NCI-H128 (cell line): ENCODE data around the gene FRAT2.

Experiments used
- DNase-seq: peaks from one replicate; lab custom pipeline; 2025; ENCODE audit not compliant: unreplicated experiment; lab: John Stamatoyannopoulos, UW

FRAT2 gene, protein sequence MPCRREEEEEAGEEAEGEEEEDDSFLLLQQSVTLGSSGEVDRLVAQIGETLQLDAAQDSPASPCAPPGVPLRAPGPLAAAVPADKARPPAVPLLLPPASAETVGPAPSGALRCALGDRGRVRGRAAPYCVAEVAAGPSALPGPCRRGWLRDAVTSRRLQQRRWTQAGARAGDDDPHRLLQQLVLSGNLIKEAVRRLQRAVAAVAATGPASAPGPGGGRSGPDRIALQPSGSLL

DNA sequence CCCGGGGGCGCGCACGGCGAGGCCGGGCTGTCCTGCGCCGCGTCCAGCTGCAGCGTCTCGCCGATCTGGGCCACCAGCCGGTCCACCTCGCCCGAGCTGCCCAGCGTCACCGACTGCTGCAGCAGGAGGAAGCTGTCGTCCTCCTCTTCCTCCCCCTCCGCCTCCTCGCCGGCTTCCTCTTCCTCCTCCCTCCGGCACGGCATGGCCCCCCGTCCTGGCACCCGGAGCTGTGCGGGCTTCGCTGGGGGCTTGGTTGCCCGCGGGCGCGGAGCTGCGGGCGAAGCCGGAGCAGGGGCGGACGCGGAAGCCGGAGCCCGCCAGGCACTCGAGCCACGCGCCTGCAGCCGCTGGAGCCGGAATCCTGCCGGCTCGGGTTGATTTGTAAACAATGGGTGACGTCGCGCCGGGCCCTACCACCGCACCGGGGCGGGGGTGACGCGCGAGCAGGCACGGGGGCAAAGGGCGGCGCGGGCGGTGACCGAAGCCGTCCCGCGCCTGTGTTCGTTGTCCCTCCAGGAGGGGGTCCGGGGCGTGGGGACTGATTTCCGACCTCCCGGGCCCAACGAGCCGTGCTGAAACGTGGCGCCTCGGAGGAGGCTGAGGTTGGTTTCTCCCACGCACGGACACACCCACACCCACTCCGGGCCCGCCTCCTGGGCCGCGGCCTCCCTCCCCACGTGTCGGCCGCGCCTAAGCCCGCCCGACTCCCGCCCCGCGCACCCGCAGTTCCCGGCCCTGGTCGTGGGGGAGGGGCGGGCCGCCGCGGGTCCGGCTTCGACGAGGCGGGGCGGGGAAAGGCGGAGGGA lies at the start of gene FRAT2:
Gene FRAT2 (minus strand): TSS at position 360 of the 806 bp plus-strand sequence. CDS start 157 bp downstream, at position 203.
- DNase-seq = peak; percentile 58

DNA sequence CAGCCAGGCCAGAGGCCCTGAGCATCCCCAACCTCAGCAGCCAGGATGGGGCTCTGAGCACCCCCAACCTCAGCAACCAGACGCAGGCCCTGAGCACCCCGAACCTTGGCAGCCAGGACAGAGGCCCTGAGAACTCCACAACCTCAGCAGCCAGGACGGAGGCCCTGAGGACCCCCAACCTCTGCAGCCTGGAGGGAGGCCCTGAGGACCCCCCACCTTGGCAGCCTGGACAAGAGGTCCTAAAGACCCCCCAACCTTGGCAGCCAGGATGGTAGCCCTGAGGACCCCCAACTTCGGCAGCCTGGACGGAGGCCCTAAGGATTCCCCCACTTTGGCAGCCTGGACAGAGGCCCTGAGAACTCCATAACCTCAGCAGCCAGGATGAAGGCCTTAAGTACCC lies 49.6 kb upstream of the FRAT2 start:
- no peak for DNase-seq

DNA sequence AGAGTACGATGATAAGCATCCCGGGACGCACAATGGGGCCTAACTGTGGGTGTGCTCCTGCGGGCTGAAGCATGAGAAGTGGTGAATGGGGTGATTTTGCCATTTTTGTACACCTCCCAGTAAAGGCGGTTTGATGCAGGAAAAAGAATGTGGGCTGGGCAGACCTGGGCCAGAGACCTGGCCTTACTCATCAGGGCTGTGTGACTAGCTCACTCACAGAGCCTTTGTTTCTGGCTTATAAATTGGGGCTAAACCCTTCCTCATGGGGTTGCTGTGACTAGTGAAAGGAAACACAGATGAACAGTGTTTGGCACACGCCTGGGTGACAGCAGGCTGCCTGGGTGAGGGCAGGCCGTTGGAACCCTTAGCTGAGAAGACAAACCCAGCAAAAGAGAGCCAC lies 48.6 kb upstream of the FRAT2 start:
- DNase-seq = no peak

DNA sequence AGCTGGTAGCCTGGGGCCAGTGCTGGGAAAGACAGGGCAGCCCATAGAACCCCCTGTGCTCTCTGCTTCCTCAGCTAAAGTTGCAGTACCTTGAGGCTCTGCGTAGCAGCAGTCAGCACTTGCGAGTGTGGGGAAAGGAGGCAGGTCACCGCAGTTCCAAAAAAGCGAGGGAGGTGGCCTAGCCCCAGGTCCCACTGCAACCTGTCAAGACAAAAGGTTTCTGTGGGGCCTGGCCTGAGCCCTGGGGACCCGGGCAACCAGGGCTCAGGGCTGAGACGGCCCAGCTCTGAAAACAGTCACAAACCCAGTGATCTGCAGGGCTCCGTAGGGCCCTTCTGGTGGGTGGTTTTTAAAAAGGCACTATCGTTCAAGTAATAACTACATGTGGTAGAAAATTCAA lies 47.1 kb upstream of the FRAT2 start:
- DNase-seq = no peak

DNA sequence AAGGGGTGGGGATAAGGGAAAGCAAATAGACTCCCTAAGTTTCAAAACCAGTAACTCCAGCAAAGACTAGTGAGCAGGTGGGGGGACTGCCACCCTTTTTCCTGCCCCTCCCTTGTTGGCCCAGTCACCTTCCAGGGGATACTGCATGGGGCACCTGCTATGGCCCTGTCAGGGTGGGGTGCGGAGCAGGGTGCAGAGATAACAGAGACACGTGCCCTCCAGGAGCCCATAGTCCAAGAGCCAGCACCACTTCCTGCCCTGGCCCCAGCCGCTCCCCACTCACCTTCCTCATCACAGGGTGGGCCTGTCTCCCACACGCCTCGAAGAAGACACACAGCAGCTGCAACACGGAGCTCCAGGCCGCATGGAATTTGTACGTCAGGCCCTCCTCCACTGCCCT lies 46.0 kb upstream of the FRAT2 start:
- no peak for DNase-seq

DNA sequence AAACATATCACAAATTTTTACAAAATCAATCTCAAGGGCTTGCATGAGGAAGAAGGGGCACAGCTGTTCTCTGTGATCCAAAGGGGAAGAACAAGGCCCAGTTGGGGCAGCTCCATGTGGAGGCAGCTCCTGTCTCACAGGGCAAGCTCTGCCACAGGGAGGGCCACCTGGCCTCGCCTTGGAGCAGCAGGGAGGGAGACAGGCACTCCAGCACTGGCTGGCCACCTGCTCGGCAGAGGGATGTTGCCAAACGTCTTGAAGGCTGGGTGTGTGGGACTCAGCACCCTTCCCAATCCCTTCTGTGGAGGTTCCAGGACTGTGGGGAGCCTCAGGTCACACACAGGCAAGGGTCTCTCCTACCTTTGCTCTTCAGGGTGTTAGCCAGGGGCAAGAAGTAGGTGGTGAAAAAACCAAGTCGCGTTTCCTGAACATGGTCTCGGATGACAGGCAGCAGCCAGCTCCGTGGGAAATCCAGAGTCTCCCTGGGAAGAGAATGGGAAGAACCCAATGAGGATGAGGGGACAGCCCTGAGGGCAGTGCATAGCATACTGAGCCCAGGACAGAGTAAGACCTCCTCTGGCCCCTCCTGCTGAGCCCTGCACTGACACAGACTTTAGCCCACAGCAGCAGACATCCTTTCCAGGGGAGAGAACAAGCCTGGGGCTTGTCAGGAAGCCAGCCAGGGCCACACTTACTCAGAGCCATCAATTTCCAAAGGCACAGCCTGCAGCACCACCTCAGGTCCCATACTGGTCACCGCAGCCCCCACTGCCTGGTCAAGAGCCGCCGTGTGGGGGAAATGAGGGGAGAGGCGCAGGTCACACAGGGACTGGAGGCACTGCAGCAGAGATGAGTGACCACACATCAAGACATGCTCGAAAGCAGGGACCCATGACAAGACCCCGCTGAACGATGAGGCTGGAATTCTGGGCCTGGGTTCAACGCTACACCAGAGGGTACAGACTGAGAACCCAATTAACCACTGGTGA lies 44.7 kb upstream of the FRAT2 start:
- DNase-seq = no peak

DNA sequence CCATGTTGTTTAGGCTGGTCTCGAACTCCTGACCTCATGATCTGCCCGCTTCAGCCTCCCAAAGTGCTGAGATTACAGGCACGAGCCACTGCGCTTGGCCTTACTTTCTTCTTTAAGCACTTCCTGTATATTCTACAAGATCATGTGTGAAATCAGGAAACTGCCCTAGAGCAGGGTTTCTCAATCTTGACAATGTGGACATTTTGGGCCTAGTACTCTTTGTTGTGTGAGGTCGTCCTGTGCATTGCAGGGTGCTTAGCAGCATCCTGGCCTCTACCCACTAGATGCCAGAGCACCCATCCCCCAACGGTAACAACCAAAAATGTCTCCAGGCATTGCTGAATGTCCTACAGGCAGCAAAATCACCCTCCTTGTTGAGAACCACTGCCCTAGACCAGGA lies 41.9 kb upstream of the FRAT2 start:
- DNase-seq = no peak

DNA sequence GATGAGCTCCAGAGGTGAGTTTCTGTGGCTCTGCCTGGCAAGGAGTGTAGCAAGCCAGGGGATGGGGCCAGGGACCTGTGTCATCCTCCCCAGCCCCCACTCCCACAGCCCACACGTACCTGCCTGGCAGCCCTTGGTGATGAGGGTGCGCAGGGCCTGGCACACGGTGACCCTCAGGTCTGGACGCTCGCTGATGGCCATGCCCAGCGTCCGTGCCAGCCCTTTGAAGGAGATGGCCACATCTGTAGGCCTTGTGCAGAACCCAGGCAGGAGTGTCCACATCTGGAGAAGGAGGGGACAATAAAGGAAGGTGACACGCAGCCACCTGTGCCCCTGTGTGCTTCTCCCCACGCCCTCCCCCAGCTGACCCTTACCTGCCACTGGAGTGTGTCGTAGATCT lies 38.9 kb upstream of the FRAT2 start:
- no peak for DNase-seq

DNA sequence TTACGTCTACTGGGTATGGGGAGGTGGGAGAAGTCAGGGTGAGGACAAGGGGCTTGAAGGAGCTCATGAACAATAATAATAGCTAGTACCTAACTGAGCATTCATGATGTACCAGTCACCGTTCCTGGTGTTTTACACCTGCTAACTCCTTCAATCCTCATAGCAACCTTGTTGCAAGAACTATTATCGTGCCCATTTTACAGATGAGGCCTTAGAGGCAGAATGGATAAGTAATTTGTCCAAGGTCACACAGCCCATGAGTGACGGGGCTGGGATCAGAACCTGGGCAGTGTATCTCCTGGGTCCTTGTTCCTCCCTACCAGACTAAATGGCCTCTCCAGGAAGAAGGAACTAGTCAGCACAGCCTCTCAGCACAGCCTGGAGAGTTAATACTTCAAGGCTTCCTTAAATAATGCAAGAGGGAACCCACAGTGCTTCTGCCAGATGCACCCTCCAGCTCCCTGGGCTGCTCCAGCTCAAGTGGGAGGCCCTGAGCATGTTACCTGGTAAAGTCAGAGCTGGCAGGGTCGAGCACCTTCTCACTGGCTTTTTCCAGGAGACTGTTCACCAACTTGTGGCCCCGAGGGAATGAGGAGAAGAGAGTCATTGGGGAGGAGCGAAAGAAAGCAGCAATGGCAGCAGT lies 37.8 kb upstream of the FRAT2 start:
- no peak for DNase-seq

DNA sequence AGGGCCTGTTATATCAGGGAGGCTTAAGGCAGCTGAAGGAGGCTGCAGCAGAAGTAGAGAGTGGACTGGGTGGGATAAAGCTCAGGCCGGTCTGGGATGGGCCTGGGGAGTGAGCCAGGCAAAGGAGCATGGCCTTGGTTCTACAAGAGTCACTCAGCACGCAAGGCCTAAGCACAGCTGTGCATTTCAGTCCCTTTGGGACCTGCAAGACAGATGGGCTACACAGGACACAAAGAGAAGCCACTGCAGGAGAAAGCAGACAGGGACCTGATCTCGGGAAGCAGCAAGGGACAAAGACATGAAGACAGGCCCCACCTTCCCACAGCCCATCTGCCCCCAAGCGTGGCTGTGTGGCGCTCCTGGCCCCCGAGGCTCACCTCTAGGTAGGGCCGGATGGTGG lies 37.2 kb upstream of the FRAT2 start:
- no peak for DNase-seq

DNA sequence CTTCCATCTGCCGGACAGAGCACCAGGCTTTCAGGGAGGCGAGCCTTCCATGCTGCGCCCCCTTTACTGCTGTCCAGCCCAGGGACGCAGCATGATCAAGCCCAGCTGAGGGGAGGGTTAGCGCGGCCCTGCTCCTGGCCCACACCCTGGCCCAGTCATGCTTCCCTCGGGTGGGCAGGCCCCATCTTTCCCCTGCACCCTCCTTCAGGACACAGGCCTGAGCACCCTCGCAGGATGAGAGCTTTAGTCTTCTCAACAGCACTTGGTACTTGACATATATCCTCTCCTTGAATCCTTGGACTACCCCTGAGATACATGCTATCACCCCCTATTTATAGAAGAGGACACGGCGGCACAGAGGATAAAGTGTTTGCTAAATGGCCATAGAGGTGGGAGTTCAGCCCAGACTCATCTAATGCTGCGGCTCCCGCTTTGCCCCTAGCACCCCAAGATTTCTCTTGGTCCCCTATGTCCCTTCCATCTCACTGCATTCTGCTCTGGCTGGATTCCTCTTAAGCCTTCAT lies 32.7 kb upstream of the FRAT2 start:
- no peak for DNase-seq

DNA sequence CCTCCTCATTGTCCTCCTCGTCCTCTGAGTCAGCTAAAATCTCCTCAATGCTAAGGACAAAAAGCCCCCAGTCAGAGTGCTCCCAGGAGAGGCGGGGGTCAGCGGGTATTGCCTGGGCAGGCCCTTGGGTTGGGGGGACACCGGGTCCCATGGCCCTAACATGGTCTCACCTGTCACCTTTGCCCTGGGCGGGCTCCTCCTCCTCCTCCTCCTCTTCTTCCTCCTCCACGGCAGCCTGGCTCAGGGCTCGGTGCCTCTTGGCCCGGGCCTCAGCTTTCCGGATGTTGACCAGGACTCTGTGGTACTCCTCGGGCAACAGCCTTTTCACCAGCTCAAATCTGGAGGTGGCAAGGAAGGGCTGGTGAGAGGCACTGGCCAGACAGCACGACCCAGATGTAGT lies 32.0 kb upstream of the FRAT2 start:
- DNase-seq = no peak

DNA sequence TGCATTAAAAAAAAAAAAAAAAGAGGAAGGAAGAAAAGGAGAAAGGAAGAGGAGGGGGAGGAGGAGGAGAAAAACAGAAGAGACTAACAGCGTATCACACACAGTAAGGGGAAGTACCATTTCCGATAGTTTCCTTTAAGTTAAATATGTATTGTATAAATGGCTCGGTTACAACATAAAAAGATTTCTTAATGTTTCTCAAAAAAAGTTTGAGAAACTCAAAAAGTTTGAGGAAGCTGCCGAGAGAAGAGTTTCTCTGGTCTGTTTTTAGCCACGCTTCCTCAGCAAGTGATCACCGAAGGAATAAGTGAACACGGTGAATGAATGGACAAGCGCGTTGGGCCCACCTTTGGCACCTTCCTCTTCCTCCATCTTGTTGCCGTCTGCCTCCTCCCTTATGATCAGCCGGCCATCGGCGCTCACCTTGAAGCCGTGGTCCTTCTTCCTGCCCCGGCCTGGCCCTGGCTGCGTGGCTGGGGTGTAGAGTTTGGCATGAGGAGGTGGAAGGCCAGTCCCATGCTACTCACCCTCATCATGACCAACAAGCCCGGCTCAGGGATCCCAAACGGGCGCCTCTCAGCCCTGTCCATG lies 31.3 kb upstream of the FRAT2 start:
- no peak for DNase-seq

DNA sequence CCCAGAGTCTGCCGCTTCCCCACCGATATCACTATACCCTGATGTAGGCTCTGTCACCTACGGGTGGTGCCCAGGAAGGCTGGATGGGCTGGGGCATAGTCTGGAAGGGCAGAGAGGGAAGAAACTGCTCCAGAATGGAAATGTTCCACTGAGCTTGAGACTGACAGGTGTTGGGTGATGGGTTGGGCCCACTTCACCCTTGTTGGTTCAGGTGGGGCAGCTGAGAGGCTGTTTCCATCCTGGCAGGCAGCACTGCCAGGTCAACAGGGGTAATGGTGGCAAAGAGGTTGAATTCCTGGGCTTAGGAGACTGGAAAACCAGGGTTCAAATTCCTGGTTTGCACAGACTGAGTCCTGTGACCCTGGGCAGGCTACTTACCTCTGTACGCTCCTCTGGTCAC lies 28.5 kb upstream of the FRAT2 start:
- DNase-seq = no peak

DNA sequence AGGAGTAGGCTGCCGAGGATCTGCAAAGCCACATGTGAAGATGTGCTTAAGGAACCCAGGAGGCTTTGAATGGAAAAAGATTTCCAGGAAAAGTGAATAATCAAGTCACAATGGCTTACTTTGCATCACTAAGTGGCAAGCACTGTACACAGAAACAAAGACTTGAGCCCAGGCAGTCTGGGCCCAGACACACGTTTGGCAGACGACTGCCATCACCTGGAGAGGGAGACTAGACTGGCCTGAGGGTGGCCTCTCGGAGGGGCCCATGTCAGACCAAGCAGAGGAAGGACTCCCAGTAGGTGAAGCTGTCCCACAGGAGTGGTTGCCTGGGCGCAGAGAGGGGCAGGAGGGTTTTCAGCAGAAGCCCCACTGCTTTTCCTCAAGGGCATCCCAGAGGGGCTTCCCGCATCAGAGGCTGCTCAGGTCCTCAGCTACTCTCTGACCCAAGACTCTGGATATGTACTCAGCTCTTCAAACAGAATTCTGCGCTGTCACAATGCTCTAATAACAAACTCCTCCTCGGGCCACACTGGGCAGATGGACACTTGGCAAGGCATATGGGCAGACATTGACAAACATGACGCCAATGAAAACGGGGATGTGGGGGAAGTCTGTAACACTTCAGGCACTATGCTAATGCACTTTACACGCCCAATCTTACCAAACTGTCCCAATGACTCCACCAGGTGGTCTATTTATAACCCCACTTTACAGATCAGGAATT lies 27.9 kb upstream of the FRAT2 start:
- no peak for DNase-seq

DNA sequence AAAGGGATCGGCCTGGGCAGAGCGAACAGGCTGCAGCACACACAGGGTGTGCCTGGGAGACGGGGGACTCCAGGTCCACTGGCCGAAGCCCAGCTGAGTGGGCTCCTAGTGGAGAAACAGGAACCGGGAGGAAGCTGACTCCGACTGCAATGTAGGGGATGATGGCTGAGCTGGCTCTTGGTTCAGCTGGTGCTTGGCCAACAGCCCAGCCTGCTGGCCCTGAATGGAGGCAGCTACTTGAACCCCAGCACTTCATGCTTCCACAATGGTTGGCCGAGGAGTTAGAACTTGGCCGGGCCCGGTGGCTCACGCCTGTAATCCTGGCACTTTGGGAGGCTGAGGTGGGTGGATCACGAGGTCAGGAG lies 27.0 kb upstream of the FRAT2 start:
- no peak for DNase-seq

DNA sequence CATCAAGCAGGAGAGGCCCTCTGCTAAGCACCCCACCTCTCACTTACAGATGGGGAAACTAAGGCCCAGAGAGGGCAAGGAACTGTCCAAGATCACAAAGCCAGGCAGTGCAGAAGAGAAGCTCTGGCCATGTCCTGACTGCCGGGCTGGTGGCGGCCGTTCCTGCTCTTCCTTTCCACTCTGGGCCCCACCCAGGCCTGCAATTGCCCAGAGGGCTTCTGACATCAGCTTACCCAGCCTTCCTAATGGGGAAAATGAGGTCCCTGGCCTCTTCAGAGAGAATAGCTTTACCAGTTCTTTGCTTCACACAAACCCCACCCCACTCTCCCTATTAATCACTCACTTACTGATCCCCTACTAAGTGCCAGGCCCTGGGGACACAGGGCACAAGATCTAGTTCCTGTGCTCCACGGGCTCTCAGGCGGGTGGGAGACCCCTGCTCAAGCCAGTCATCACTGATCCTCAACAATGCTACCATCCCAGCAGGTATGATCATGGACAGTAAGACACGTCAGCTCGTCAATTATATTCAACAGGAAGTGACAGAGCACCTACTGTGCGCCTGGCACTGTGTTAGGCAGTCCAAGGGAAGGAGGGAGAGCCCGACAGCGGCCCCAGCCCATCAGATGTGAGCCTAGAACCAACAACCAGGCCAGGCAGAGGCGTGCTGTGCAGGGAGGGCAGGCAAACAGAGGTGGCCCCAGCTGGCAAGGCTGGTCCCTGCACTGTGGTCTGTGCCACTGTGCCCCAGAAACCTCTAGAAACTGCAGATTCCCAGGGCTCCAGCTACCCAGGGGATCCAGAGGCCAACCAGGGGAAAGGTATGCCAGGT lies 26.4 kb upstream of the FRAT2 start:
- DNase-seq = no peak

DNA sequence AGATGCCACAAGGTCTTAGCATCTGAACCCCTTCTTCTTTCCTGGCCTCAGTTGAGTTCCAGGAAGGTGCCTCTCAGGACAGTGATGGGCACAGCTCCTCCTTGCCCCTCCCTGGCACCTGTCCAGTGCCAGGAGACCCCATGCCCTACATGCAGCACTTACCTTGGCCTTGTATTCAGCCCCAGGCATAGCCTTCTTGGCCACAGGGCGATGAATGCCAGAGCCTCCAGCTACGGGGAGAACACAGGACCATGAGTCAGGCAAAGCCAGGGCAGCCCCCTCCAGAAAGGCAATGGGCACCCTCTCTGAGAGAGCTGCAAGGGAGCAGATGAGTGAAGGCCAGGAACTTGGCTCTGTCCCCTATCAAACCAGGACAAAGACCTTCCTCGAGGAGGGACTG lies 24.3 kb upstream of the FRAT2 start:
- no peak for DNase-seq

DNA sequence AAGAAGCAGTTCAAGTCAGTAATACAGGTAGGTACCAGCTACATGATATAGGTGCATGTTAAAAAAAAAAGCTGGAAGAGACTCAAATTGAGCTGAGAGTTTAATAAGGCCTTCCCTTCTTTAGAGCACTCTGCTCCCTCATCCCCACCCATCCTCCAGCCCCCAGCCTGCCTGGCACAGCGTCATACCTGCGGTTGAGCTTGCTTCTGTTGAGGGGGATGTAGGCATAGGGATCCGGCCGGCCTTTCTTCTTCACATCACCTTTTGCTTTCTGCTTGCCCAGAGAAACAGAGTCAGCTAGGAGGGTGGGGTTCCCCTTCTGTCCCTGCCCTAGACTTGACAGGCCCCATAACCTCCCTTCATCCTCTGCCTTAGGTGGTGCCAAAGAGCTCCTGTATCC lies 23.8 kb upstream of the FRAT2 start:
- DNase-seq = no peak
